ENCODE results near the gene RRM2. TPM values are rescaled to one million over a fixed set of nuclear protein-coding genes. Genes with fewer than 3 reads are reported as not detected.

Gene RRM2
- total RNA-seq, 2 experiments from 2014 or later, result 414 to 424 TPM

DNA sequence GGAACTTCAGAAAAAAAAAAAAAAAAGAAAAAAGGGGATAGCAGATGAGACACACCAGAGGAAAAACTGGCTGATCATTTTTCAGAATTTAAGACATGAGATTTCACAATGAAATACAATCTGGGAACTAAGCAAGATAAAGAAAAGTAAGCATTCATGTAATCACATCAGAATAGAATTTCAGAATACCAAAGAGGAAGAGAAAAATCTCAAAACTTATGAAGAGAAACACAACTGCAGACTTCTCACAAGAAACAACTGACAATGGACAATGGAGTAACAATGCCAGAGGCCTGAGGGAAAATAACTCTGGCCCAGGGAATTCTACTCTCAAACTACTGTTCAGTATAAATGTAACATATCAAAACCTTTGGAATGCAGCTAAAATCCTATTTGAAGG lies 13.2 kb upstream of the RRM2 start:
- DNase-seq, result no peak
- Mint-ChIP-seq H3K4me1 (no peaks in the 10 kb centered on the region), H3K27me3 (no peaks in the 10 kb centered on the region), H3K9me3 (peaks cover 7% of the 10 kb centered on the region), H3K27ac (no peak overlapping the region), H3K4me3 (no peak overlapping the region), H3K36me3 (peaks cover 3% of the 10 kb centered on the region)

DNA sequence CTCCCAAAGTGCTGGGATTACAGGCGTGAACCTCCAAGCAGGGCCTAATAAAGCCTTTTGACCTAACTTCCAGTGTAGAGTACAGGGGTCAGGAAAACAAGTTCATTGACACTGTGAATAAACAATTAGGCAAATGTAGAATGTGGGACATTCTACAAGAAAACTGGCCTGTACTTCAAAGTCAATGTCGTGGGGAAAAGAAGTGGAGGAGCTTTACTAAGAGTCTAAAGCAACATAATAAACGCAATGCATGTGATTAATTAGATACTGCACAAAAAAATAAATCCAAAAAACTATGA lies 3.6 kb upstream of the RRM2 start:
- Mint-ChIP-seq H3K4me1 (peaks cover 16% of the 10 kb centered on the region), H3K4me3 (no peak overlapping the region), H3K36me3 (peaks cover 28% of the 10 kb centered on the region), H3K27me3 (peaks cover 9% of the 10 kb centered on the region), H3K9me3 (no peaks in the 10 kb centered on the region), H3K27ac (no peak overlapping the region)
- no peak for DNase-seq

DNA sequence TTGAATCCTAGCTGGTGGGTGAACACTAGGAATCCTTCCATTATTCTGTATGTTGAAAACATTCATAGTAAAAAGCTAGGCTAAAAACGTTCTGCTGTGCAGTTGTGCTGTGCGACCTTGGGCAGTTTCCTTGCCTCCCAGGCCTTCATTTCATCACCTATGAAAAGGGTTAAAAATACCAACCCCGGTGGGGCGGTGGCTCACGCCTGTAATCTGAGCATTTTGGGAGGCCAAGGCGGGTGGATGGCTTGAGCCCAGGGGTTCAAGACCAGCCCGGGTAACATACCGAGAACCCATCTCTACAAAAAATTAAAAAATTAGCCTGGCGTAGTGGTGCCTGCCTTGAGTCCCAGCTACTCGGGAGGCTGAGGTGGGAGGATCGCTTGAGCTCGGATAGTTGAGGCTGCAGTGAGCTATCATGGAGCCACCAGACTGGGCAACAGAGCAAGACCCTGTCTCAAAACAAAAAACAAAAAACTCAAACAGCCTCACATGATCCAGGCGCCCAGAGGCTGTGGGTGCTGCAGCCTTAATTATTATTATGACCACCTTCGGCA lies 2.9 kb upstream of the RRM2 start:
- no peak for DNase-seq
- peak overlapping the region; percentile 99 for H3K27ac Mint-ChIP-seq
- H3K9me3 Mint-ChIP-seq, result no peaks in the 10 kb centered on the region
- H3K4me3 Mint-ChIP-seq, result peak overlapping the region; percentile 99
- peaks cover 18% of the 10 kb centered on the region for H3K4me1 Mint-ChIP-seq
- H3K27me3 Mint-ChIP-seq, result peaks cover 10% of the 10 kb centered on the region
- H3K36me3 Mint-ChIP-seq, result peaks cover 35% of the 10 kb centered on the region

DNA sequence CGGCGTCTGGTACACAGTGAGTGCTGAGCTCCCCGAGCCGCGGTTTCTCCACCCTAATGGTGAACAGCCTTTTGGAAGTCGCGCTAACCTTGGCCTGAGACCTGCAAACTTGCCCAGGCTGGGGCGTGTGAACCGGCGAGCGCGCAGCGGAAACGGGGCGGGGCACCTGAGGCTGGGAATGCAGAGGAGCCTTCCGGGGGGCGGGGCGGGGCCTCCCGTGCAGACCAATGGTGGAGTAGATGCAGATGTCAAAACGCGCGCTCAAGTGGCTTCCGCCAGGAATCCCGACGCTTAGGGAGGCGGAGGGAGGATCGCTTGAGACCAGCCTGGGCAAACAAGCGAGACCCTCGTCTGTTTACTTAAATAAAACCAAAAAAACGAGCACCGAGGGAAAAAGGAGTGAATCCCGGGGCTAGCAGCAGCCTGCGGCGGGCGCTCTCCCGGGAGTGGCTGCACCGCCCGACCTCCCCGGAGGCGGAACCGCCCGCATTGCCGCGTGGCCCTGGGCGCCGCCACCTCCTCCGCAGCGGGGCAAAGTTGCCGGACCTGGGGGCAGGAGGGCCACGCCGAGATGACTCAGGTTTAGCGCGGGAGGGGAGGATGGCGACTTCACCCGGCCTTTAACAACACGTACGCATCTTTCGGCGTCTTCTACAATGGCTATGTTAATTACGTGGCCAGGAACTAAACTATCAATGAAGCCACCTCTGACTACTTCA lies 2.2 kb upstream of the RRM2 start:
- Mint-ChIP-seq H3K9me3 (no peaks in the 10 kb centered on the region), H3K27me3 (peaks cover 14% of the 10 kb centered on the region), H3K27ac (peak overlapping the region; percentile 99), H3K4me1 (peaks cover 24% of the 10 kb centered on the region), H3K4me3 (peak overlapping the region; percentile 99), H3K36me3 (peaks cover 41% of the 10 kb centered on the region)
- DNase-seq, result peak; percentile 95

DNA sequence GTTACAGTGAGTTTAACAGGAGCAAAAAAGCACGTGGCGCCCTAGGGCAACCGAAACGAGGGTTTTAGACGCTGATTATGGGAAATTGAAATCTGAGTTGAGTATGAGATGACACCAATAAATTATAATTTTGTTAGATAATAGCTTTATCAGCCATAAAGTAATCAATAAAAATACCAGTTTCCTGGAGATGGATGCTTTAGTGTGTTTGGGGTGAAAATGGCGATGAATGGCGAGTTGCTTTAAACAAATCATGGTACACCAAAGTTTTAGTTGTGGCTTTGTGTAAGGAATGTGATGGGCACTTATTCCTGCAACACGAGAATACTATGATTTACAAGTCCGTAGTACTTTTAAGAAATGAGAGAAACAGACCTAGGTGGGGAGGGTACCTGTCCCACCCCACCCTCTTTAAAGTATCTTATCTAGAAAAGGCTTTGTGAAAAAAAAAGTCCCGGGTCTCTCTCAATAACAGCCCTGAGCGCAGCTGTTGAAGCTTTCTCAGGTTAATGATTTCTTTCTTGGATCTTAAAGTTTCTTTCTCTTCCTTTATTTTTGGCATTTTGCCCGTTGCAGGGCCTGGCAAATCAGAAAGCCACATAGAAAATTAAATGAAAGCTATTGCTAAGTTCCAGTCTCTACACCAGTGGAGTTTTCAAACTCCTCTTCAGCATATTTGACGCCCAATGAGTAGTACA lies 1.5 kb upstream of the RRM2 start:
- DNase-seq, result no peak
- peaks cover 30% of the 10 kb centered on the region for H3K4me1 Mint-ChIP-seq
- peaks cover 14% of the 10 kb centered on the region for H3K27me3 Mint-ChIP-seq
- peak overlapping the region; percentile 99 for H3K4me3 Mint-ChIP-seq
- no peaks in the 10 kb centered on the region for H3K9me3 Mint-ChIP-seq
- peak overlapping the region; percentile 99 for H3K27ac Mint-ChIP-seq
- peaks cover 48% of the 10 kb centered on the region for H3K36me3 Mint-ChIP-seq

DNA sequence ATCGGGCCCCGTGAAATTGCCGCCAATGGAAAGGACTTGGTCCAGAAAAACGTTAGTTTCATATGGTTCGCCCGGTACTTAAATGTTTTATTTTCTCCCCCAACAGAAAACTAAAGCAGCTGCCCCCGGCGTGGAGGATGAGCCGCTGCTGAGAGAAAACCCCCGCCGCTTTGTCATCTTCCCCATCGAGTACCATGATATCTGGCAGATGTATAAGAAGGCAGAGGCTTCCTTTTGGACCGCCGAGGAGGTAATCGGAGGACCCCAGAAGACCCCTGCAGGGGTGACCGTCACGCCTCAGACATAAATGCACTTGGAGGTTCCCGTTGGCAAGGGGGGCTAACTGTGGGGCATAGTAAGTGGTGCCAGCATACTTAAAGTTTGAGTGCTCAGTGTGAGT lies 742 bp downstream of the RRM2 start:
- H3K9me3 Mint-ChIP-seq, result no peaks in the 10 kb centered on the region
- peak overlapping the region; percentile 96 for H3K4me3 Mint-ChIP-seq
- DNase-seq, result no peak
- peaks cover 42% of the 10 kb centered on the region for H3K4me1 Mint-ChIP-seq
- peak overlapping the region; percentile 93 for H3K27ac Mint-ChIP-seq
- H3K36me3 Mint-ChIP-seq, result peaks cover 69% of the 10 kb centered on the region
- H3K27me3 Mint-ChIP-seq, result peaks cover 14% of the 10 kb centered on the region

DNA sequence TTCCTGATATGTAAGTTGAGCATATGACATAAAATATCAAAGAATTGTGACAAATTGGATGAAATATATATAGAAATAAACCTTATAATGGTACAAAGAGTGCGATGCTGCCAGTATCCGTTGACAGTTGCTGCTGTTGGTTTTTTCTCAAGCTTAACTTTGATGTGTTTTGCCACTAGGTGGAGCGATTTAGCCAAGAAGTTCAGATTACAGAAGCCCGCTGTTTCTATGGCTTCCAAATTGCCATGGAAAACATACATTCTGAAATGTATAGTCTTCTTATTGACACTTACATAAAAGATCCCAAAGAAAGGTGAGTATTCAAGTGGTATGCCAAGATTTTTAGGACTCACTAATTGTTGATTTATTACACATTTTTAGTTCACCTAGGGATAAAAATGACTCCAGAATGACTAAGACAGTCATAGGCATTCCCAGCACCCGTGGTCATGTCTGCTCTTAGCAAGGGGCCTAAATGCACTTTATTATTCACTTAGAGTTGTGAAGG lies 2.1 kb downstream of the RRM2 start:
- H3K27me3 Mint-ChIP-seq, result peaks cover 14% of the 10 kb centered on the region
- peaks cover 81% of the 10 kb centered on the region for H3K36me3 Mint-ChIP-seq
- H3K27ac Mint-ChIP-seq, result peak overlapping the region; percentile 93
- H3K9me3 Mint-ChIP-seq, result no peaks in the 10 kb centered on the region
- peak overlapping the region; percentile 96 for H3K4me3 Mint-ChIP-seq
- DNase-seq, result no peak
- peaks cover 45% of the 10 kb centered on the region for H3K4me1 Mint-ChIP-seq

DNA sequence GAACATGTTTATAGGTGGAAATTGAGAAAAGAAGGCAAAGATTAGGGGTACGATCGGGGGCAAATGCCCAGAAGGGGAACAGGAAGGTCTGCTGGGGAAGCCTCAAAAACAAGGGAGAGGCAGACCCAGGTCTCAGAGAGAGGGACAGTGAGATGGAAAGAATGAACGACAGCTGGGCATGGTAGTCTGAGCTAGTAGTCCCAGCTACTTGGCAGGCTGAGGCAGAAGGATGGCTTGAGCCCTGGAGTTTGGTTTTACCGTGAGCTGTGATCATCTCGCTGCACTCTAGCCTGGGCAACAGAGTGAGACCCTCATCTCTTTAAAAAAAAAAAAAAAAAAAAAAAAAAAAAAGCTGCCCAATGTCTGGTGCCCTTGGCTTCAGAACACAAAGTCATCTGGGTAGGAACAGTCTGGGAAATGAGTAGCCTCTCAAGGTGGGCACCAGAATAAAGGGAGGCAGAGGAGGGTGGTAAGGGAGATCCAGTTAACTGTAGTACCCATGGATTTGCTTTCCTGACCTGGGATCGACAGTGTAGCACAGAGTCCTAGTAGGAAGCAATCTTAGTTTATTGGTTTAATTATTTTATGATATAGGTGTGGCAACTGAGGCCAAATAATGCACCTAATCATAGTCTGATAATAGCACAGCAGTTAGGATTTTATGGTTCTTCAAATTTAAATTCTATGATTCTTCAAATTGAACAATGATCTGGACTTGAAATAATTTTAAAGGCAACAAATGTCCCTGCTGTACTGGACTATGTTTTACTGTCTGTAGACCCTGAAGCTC lies 3.5 kb downstream of the RRM2 start:
- peaks cover 14% of the 10 kb centered on the region for H3K27me3 Mint-ChIP-seq
- H3K4me3 Mint-ChIP-seq, result peak overlapping the region; percentile 96
- DNase-seq, result no peak
- H3K27ac Mint-ChIP-seq, result no peak overlapping the region
- no peaks in the 10 kb centered on the region for H3K9me3 Mint-ChIP-seq
- peaks cover 47% of the 10 kb centered on the region for H3K4me1 Mint-ChIP-seq
- peaks cover 87% of the 10 kb centered on the region for H3K36me3 Mint-ChIP-seq

DNA sequence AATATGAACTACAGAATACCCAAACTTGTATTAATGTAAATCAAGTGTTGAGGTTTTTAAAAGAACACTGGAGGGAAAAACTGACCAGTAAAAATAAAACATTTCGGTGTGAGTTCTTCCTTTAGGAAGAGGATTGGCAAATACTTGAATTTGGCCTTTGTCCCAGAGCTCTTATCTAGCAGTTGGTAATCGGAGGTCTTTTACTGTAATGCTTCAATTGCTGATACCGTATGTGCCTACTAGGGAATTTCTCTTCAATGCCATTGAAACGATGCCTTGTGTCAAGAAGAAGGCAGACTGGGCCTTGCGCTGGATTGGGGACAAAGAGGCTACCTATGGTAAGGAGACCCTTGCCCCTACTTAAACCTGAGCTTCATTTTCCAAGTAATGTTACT lies 4.1 kb downstream of the RRM2 start:
- Mint-ChIP-seq H3K9me3 (no peaks in the 10 kb centered on the region), H3K4me3 (peak overlapping the region; percentile 25), H3K36me3 (peaks cover 86% of the 10 kb centered on the region), H3K27me3 (peaks cover 14% of the 10 kb centered on the region), H3K4me1 (peaks cover 44% of the 10 kb centered on the region), H3K27ac (peak overlapping the region; percentile 21)
- no peak for DNase-seq

DNA sequence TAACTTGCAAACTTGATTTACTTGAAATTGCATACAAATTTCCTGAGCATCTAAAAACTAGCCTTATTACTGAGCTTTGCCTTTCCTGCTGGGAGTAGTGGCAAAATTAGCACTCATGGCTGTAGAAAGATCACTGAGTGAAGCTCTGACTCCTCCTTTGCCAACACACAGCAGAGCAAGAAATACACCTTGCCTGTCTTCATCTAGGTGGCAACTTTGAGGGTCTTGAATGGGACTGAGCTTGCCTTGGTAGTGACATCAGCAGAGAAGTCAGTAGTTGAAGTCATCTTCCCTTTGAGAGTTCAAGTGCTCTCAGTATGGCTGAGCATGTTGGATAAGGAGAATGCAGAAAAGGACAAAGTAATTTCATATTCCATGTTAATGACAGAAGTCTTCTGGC lies 5.9 kb downstream of the RRM2 start:
- Mint-ChIP-seq H3K27ac (peak overlapping the region; percentile 14), H3K36me3 (peaks cover 90% of the 10 kb centered on the region), H3K4me1 (peaks cover 42% of the 10 kb centered on the region), H3K9me3 (no peaks in the 10 kb centered on the region), H3K27me3 (peaks cover 10% of the 10 kb centered on the region), H3K4me3 (peak overlapping the region; percentile 6)
- DNase-seq, result no peak

DNA sequence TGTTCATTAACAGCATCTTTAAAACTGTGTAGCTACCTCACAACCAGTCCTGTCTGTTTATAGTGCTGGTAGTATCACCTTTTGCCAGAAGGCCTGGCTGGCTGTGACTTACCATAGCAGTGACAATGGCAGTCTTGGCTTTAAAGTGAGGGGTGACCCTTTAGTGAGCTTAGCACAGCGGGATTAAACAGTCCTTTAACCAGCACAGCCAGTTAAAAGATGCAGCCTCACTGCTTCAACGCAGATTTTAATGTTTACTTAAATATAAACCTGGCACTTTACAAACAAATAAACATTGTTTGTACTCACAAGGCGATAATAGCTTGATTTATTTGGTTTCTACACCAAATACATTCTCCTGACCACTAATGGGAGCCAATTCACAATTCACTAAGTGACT lies 7.0 kb downstream of the RRM2 start:
- H3K27ac Mint-ChIP-seq, result no peak overlapping the region
- H3K4me3 Mint-ChIP-seq, result no peak overlapping the region
- DNase-seq, result no peak
- peaks cover 80% of the 10 kb centered on the region for H3K36me3 Mint-ChIP-seq
- H3K4me1 Mint-ChIP-seq, result peaks cover 38% of the 10 kb centered on the region
- peaks cover 4% of the 10 kb centered on the region for H3K27me3 Mint-ChIP-seq
- H3K9me3 Mint-ChIP-seq, result no peaks in the 10 kb centered on the region

DNA sequence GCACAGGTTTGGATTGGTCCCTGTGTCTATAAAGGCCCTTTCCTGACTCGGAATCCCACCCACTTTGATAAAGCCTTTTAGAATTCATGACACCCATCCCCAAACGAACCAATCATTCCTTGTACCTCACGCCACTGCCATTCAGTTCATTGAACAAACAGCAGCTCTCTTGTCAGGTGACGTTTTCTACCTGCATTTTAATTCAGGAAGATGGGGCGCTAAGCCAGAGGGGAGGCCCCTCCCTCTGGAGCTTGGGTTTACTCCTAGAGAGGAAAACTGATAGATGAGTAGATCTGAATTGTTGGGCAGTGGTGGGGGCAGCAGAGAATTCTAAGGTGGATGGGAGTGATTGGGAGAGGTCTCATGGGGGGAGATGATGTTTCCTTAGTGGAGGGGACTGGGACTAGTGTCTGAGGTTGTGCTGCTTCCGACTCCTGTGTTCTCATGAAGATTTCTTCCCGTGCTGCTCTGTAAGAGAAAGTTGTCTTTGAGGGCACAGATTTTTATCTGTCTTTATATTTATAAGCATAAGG lies 9.6 kb downstream of the RRM2 start:
- no peaks in the 10 kb centered on the region for H3K9me3 Mint-ChIP-seq
- DNase-seq, result no peak
- H3K27ac Mint-ChIP-seq, result no peak overlapping the region
- H3K36me3 Mint-ChIP-seq, result peaks cover 55% of the 10 kb centered on the region
- peaks cover 18% of the 10 kb centered on the region for H3K4me1 Mint-ChIP-seq
- H3K4me3 Mint-ChIP-seq, result no peak overlapping the region
- no peaks in the 10 kb centered on the region for H3K27me3 Mint-ChIP-seq

DNA sequence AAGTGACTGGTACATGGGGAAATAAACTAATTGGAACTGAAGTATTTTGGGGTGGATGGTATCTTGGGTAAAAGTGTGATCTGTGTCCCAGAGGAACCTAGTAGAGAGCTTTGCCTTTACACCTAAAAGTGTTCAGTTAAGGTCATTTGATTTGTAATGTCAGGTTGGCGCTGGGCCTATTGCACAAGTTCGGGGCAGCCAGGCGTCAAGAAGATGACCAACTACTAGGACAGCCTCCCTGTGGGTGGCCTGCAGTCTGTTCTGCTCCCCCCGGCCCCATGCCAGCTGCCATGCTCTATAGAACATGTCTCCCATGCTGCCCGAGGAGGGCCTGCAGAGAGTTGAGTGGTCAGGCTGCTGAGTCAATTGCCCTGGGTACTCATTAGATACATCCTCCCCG lies 10.1 kb downstream of the RRM2 start:
- no peak for DNase-seq
- Mint-ChIP-seq H3K4me1 (peaks cover 14% of the 10 kb centered on the region), H3K27me3 (no peaks in the 10 kb centered on the region), H3K27ac (no peak overlapping the region), H3K36me3 (peaks cover 50% of the 10 kb centered on the region), H3K4me3 (no peak overlapping the region), H3K9me3 (no peaks in the 10 kb centered on the region)

DNA sequence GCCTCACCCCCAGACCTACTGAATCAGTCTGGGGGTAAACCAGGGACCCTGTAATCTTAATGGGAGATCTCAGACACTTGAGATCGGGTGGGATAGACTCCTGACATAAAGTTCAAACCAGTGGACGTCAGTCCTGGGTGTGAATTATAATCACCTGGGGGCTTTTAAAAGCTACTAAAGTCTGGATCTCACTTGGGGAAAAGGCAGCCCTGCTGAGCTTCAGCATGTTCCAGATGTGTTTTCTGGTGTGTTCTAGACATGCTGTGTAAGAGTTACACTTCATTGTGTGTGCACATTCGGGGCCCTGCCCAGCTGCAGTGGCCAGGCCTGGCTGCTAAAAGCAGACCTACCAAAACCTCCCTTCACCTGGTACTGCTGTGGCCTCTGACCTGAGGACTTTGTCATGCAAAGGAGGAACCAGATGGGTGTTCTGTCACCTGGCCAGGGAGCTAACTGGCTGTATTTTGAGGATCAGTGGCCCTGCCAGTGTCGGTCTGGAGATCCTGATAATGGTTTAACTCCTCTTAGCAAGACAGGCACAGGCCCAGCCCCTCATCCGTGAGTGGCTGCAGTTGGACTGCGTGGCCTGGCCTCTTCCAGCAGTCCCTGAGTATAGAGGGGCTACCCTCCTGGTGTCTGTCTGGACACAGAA lies 10.6 kb downstream of the RRM2 start:
- no peak for DNase-seq
- Mint-ChIP-seq H3K4me3 (no peak overlapping the region), H3K4me1 (peaks cover 11% of the 10 kb centered on the region), H3K27me3 (no peaks in the 10 kb centered on the region), H3K27ac (no peak overlapping the region), H3K9me3 (no peaks in the 10 kb centered on the region), H3K36me3 (peaks cover 45% of the 10 kb centered on the region)

All from activated naive CD8-positive, alpha-beta T cell treated with anti-CD3 and anti-CD28 coated beads for 36 hours (primary cell).